Vagina (tissue), 2 donors: Measurements from ENCODE around the gene SLC39A11.

Experiments used
- POLR2A ChIP-seq, 2 donors: fragments of 450-650 bp; IDR thresholded peaks; one replicate each; pipeline ENCODE4 v1.6.1; 2017; ENCODE audit warnings: antibody characterized with exemption in 2 of 2, mild to moderate bottlenecking in 2 of 2, moderate library complexity in 2 of 2
- POLR2AphosphoS5 ChIP-seq, 2 donors: sonication (generic); formaldehyde crosslinking; IDR thresholded peaks; one replicate each; pipeline ENCODE4 v1.9.0; 2017; ENCODE audit warnings: antibody characterized with exemption in 2 of 2, mild to moderate bottlenecking in 2 of 2, low read depth in 1 of 2; ENCODE audit not compliant: insufficient read depth in 1 of 2
- TF ChIP-seq, protein P1 (sequence below), 3 experiments: fragments of 450-650 bp in 2 of 3; fragments of 200-600 bp in 1 of 3; sonication (generic) in 1 of 3; IDR thresholded peaks; one replicate each; pipeline ENCODE4 v1.5.1; 2017 to 2019; ENCODE audit warnings: antibody characterized with exemption in 3 of 3, mild to moderate bottlenecking in 2 of 3, moderate library complexity in 2 of 3

DNA sequence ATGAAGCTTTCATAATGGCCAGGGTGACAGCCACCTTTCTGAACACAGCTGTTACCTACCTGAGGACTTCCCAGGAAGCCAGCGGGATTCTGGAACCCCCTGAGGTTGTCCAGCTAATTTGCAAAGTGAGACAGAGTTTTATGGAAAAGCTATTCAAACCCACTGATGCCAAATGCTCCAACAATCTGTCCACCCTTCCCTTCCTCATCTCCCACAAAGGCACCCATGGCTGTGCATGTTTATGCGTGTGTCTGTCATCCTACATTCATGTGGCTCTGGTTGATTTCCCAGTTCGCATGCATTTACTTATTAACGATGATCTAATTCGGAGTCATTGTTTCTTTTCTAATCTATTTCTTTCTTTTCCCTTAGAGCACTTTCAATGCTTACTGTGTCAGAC, 217.1 kb downstream of the SLC39A11 start:
- TF ChIP-seq, protein P1, sequence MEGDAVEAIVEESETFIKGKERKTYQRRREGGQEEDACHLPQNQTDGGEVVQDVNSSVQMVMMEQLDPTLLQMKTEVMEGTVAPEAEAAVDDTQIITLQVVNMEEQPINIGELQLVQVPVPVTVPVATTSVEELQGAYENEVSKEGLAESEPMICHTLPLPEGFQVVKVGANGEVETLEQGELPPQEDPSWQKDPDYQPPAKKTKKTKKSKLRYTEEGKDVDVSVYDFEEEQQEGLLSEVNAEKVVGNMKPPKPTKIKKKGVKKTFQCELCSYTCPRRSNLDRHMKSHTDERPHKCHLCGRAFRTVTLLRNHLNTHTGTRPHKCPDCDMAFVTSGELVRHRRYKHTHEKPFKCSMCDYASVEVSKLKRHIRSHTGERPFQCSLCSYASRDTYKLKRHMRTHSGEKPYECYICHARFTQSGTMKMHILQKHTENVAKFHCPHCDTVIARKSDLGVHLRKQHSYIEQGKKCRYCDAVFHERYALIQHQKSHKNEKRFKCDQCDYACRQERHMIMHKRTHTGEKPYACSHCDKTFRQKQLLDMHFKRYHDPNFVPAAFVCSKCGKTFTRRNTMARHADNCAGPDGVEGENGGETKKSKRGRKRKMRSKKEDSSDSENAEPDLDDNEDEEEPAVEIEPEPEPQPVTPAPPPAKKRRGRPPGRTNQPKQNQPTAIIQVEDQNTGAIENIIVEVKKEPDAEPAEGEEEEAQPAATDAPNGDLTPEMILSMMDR (IDR thresholded peaks at IDR 0.05): no peak
- no peak for TF ChIP-seq POLR2A (IDR thresholded peaks at IDR 0.05)
- TF ChIP-seq POLR2AphosphoS5 (IDR thresholded peaks at IDR 0.05; ENCODE audit: insufficient read depth in 1 of 2, low read depth in 1 of 2): no peak
